Stimulated activated CD8-positive, alpha-beta memory T cell treated with anti-CD3 and anti-CD28 coated beads, Interleukin-2, amount 100 ng/mL, for 1 hour (primary cell): Measurements from ENCODE around the gene BEND5.

Source experiments
- DNase-seq, 2 donors: peaks; one replicate each; pipeline ENCODE4 v3.0.0-alpha.2; 2020; ENCODE audit warnings: low read depth in 2 of 2

BEND5 gene

DNA sequence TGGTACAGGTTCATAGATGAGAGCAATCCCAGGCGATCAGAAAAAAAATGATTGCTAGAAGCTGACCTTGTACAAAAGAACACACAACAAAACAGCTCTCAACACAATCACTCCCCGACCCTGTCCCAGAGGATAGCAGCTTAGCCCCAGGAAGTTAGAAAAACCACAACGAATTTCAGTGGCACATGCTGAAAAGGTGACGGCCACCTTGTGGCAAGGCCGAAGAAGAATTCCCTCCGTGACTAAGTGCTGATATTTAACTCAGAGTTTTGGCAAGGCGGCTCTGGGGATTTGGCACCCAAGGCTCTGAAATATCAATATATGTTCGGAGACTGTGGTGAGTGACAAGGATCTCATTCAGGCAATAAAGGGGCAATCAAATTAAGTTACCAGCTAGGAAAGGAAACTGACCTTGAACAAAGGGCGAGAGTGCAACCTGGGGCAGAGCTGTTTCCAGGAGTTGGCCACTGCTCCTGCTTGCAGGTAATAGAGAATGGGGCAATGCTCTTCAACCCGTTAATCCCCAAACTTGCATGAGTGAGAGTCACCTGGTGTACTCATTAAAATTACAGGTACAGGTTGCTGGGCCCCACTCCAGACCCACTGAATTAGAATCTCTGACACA, 96.2 kb downstream of the BEND5 start:
- no peak for DNase-seq

DNA sequence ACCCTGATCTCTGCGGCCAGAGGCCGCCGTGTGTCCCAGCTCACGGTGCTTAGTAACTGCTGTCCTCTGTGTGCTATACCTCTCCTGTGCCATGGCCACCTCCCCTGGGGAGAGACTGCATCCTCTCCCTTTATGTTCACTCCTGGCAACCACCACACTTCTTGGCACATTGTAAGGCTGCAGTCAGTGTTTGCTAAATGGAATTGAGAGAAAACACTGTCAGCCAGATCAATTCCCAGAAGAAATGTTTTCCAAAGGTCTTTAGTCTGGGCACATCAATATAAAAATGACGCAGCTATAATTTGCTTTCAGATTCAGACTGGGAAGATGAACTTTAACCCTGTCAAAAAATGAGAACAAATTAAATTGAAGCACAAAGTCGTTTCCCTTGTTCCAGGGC, 96.8 kb downstream of the BEND5 start:
- no peak for DNase-seq

DNA sequence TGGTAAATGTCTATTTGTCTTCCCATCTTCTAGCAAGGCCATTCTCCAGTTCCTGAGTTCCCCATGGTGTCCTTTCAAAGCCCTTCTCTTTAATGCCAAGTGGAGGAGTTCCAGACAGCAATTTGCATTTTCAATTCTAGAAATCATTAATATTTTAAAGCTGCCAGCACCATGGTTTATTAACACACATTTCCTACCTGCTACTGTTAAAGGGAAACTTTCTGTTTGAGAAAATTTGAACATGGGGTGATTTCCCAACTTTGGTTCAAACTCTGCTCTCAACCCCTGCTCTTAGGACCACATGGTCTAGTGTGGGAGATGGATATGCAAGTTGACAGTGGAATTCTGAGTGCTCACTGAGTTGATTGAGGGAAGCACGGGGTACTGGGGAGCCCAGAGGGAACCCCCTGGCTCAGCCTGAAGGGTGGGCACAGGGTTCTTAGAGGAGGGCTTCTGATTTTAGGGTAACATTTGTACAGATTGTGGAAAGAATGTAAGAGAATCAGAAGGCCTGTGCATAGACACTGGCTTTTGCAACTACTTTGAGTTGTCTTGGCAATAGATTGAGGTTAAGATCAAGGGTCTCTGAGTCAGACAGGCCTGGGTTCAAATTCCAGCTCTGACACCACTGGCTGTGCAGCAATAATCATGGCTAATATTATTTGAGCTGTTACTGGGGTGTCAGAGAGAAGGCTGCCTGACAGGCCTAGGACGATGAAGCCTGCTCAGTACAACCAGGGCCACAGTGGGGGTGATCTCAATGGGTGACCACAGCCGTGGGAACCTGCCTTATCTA, 97.8 kb downstream of the BEND5 start:
- no peak for DNase-seq
